A673 (cell line): Measurements from ENCODE around the gene SP6.

Source experiments
- EZH2 ChIP-seq: fragments of 200-600 bp; sonication (generic); IDR thresholded peaks from 2 replicates; pipeline ENCODE4 v1.6.1; 2017; ENCODE audit warnings: borderline replicate concordance, low read depth, mild to moderate bottlenecking, mixed read lengths, antibody characterized with exemption, low read length; ENCODE audit not compliant: poor library complexity, severe bottlenecking
- TF ChIP-seq, protein P1 (sequence below): fragments of 300-800, 200-600 bp; sonication (generic); conservative IDR thresholded peaks from 2 replicates; pipeline ENCODE4 v1.5.1; 2017; ENCODE audit warnings: low read depth, mild to moderate bottlenecking, antibody characterized with exemption, low read length, moderate library complexity, mixed read lengths

GRCh38 chr17:47882247-47882646 lies 31.3 kb upstream of the SP6 start:
- TF ChIP-seq, protein P1, sequence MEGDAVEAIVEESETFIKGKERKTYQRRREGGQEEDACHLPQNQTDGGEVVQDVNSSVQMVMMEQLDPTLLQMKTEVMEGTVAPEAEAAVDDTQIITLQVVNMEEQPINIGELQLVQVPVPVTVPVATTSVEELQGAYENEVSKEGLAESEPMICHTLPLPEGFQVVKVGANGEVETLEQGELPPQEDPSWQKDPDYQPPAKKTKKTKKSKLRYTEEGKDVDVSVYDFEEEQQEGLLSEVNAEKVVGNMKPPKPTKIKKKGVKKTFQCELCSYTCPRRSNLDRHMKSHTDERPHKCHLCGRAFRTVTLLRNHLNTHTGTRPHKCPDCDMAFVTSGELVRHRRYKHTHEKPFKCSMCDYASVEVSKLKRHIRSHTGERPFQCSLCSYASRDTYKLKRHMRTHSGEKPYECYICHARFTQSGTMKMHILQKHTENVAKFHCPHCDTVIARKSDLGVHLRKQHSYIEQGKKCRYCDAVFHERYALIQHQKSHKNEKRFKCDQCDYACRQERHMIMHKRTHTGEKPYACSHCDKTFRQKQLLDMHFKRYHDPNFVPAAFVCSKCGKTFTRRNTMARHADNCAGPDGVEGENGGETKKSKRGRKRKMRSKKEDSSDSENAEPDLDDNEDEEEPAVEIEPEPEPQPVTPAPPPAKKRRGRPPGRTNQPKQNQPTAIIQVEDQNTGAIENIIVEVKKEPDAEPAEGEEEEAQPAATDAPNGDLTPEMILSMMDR, result no peak
- TF ChIP-seq EZH2, result no peak
